HepG2 (cell line): ENCODE results near the gene ANG. TPM values are rescaled to one million over a fixed set of nuclear protein-coding genes. Genes with fewer than 3 reads are reported as not detected.
A peak's percentile ranks its signal among the peaks of the same experiment; 100 is the strongest.

Experiments
- FOSL1 ChIP-seq: sonication (generic); formaldehyde crosslinking; IDR thresholded peaks from 2 replicates; pipeline ENCODE4 v1.9.0; 2021; ENCODE audit warnings: missing genetic modification reagents, borderline replicate concordance
- HDAC1 ChIP-seq: sonication (generic); formaldehyde crosslinking; IDR thresholded peaks from 2 replicates; pipeline ENCODE4 v1.5.1; 2020; ENCODE audit warnings: mild to moderate bottlenecking, missing genetic modification reagents
- HIVEP1 ChIP-seq: sonication (generic); formaldehyde crosslinking; IDR thresholded peaks from 2 replicates; pipeline ENCODE4 v1.4.0; 2020; ENCODE audit warnings: mild to moderate bottlenecking, missing genetic modification reagents
- IKZF4 ChIP-seq: sonication (generic); formaldehyde crosslinking; IDR thresholded peaks from 2 replicates; pipeline ENCODE4 v1.5.1; 2020; ENCODE audit warnings: borderline replicate concordance, mild to moderate bottlenecking, low read depth, missing genetic modification reagents; ENCODE audit errors: not compliant biosample characterization
- KMT2B ChIP-seq: IDR thresholded peaks from 2 replicates; pipeline ENCODE4 v1.6.1; 2016; ENCODE audit warnings: missing genetic modification reagents, missing compliant biosample characterization
- MAFK ChIP-seq, 2 experiments: IDR thresholded peaks in 1 of 2; conservative IDR thresholded peaks in 1 of 2; 2 replicates each; pipeline ENCODE4 v1.6.1; 2011; ENCODE audit warnings: improper control_type of control experiment in 2 of 2, low read length in 2 of 2
- NFKBIZ ChIP-seq: IDR thresholded peaks from 2 replicates; pipeline ENCODE4 v1.6.1; 2018; ENCODE audit warnings: missing genetic modification reagents, missing compliant biosample characterization
- NR2F1 ChIP-seq, 2 experiments: fragments of 450-650 bp in 1 of 2; formaldehyde crosslinking in 1 of 2; IDR thresholded peaks; 2 replicates each; pipeline versions ENCODE4 v1.5.0 to v1.6.1; 2016 to 2020; ENCODE audit warnings: mild to moderate bottlenecking in 1 of 2, missing compliant biosample characterization in 1 of 2, missing genetic modification reagents in 1 of 2, moderate library complexity in 1 of 2
- PAWR ChIP-seq: sonication (generic); formaldehyde crosslinking; IDR thresholded peaks from 2 replicates; pipeline ENCODE4 v1.4.0; 2020; ENCODE audit warnings: missing genetic modification reagents, mild to moderate bottlenecking, borderline replicate concordance
- REXO4 ChIP-seq: sonication (generic); formaldehyde crosslinking; IDR thresholded peaks from 2 replicates; pipeline ENCODE4 v1.8.0; 2022; ENCODE audit warnings: missing genetic modification reagents, mild to moderate bottlenecking, borderline replicate concordance
- TBX3 ChIP-seq: fragments of 450-650 bp; IDR thresholded peaks from 2 replicates; pipeline ENCODE4 v1.6.1; 2017; ENCODE audit warnings: antibody characterized with exemption, mild to moderate bottlenecking, inconsistent platforms, borderline replicate concordance
- ZBTB42 ChIP-seq: sonication (generic); formaldehyde crosslinking; IDR thresholded peaks from 2 replicates; pipeline ENCODE4 v1.5.0; 2020; ENCODE audit warnings: mild to moderate bottlenecking, missing genetic modification reagents
- ZNF12 ChIP-seq: sonication (generic); formaldehyde crosslinking; IDR thresholded peaks from 2 replicates; pipeline ENCODE4 v1.5.0; 2020; ENCODE audit warnings: missing genetic modification reagents
- ZNF329 ChIP-seq: sonication (generic); formaldehyde crosslinking; IDR thresholded peaks from 2 replicates; pipeline ENCODE4 v1.9.0; 2021; ENCODE audit warnings: low read depth, mild to moderate bottlenecking, missing genetic modification reagents
- polyA plus RNA-seq, 8 experiments: library from polyadenylated mRNA; depleted of rRNA in 3 of 8; stranded (reverse) in 7 of 8; unstranded in 1 of 8; fragments of >200 nt; fragmentation: Illumina TruSeq in 4 of 8; extraction: Trizol in 4 of 8; gene quantifications; 2 replicates each; pipeline versions ENCODE4 v1.2.1 to v1.2.3, GENCODE V29; 2011 to 2016; ENCODE audit warnings: low read depth in 4 of 8, missing spikeins in 1 of 8, mixed read lengths in 1 of 8; ENCODE audit not compliant: insufficient read depth in 1 of 8
- total RNA-seq, 5 experiments: library from RNA; depleted of rRNA; stranded (reverse); fragments of >200 nt; fragmentation: Illumina TruSeq; extraction: Trizol; gene quantifications; 2 replicates each; pipeline ENCODE4 v1.2.3, GENCODE V29; 2016; ENCODE audit warnings: low read depth in 1 of 5
- TF ChIP-seq, protein P1 (sequence below): IDR thresholded peaks from 2 replicates; pipeline ENCODE4 v1.6.1; 2016; ENCODE audit warnings: low read depth, borderline replicate concordance
- TF ChIP-seq, protein P2 (sequence below): sonication (generic); formaldehyde crosslinking; IDR thresholded peaks from 2 replicates; pipeline ENCODE4 v1.8.0; 2022; ENCODE audit warnings: mild to moderate bottlenecking, missing genetic modification reagents; ENCODE audit not compliant: insufficient replicate concordance
- TF ChIP-seq, protein P3 (sequence below): sonication (generic); formaldehyde crosslinking; IDR thresholded peaks from 2 replicates; pipeline ENCODE4 v1.4.0; 2020; ENCODE audit warnings: missing genetic modification reagents, borderline replicate concordance
- TF ChIP-seq, protein P4 (sequence below): sonication (generic); formaldehyde crosslinking; IDR thresholded peaks from 2 replicates; pipeline ENCODE4 v1.5.1; 2020; ENCODE audit warnings: mild to moderate bottlenecking, missing genetic modification reagents, borderline replicate concordance

ANG gene
- total and polyA plus RNA-seq, 2 of the 13 experiments (the other 11 are each of a cell fraction or from before 2014, with no cell fraction given), result 83.6 to 401 TPM

DNA sequence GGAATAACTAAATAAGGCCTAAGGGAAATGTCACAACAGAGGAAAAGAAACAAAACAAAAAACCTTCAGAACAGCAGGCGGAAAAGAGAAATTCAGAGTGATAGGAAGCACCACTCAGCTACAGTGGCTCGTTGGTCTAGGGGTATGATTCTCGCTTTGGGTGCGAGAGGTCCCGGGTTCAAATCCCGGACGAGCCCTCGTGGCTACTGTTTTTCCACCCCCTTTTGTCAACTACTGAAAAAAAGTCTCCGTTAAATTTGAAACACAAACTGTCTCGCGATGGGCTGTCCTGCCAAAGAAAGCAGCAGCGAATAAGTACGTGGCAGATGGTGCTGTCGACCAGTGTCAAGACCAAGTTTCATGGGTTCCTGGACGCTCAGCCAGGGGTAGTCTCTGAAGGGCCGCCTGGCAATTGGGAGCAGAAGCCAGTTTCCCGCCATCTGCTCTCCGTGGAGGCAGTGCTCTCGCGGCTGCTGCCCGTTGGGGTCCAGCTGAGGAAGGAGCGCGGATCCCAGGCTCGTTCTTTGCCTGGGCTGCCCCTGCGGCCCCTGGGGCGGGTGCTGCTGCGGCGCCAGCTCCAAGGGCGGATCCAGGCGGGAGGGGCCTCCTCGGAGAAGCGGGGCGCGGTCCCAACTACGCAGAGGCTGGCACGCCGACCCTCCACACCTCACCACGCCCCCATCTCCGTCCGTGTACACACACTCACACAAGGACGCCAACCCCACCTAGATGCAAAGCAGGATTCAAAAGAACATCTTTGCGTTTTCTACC, 4.5 kb upstream of the ANG start, which contains the start of gene RNASE4 (continued):
- TF ChIP-seq HDAC1 (CRISPR knock-in tag) (peak; percentile 95), PAWR (no peak), IKZF4 (CRISPR knock-in tag) (peak; percentile 23), TBX3 (no peak), FOSL1 (no peak), HIVEP1 (CRISPR knock-in tag) (peak; percentile 83; the same call in 1 of the 2 replicates), ZNF12 (CRISPR knock-in tag) (no peak; the same call in 1 of the 2 replicates), KMT2B (no peak), NR2F1 (CRISPR knock-in tag; IDR thresholded peaks at IDR 0.05) (peak; percentile 20 to 33; a peak in 1 of 4 replicates), ZBTB42 (CRISPR knock-in tag) (peak; percentile 71; the same call in 1 of the 2 replicates), ZNF329 (CRISPR knock-in tag) (no peak), MAFK (conservative IDR thresholded peaks at IDR 0.05 in 1 of 2, IDR thresholded peaks at IDR 0.05 in 1 of 2; ENCODE audit: low read length in 2 of 2) (no peak), REXO4 (CRISPR knock-in tag) (no peak), NFKBIZ (CRISPR knock-in tag) (peak; percentile 61; the same call in 1 of the 2 replicates)
- TF ChIP-seq, protein P1, sequence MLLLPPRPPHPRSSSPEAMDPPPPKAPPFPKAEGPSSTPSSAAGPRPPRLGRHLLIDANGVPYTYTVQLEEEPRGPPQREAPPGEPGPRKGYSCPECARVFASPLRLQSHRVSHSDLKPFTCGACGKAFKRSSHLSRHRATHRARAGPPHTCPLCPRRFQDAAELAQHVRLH, result peak; percentile 59; the same call in 1 of the 2 replicates
- TF ChIP-seq, protein P2, sequence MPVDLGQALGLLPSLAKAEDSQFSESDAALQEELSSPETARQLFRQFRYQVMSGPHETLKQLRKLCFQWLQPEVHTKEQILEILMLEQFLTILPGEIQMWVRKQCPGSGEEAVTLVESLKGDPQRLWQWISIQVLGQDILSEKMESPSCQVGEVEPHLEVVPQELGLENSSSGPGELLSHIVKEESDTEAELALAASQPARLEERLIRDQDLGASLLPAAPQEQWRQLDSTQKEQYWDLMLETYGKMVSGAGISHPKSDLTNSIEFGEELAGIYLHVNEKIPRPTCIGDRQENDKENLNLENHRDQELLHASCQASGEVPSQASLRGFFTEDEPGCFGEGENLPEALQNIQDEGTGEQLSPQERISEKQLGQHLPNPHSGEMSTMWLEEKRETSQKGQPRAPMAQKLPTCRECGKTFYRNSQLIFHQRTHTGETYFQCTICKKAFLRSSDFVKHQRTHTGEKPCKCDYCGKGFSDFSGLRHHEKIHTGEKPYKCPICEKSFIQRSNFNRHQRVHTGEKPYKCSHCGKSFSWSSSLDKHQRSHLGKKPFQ (CRISPR knock-in tag), result no peak
- TF ChIP-seq, protein P3, sequence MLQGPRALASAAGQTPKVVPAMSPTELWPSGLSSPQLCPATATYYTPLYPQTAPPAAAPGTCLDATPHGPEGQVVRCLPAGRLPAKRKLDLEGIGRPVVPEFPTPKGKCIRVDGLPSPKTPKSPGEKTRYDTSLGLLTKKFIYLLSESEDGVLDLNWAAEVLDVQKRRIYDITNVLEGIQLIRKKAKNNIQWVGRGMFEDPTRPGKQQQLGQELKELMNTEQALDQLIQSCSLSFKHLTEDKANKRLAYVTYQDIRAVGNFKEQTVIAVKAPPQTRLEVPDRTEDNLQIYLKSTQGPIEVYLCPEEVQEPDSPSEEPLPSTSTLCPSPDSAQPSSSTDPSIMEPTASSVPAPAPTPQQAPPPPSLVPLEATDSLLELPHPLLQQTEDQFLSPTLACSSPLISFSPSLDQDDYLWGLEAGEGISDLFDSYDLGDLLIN (CRISPR knock-in tag), result peak; percentile 90; the same call in 1 of the 2 replicates
- TF ChIP-seq, protein P4, sequence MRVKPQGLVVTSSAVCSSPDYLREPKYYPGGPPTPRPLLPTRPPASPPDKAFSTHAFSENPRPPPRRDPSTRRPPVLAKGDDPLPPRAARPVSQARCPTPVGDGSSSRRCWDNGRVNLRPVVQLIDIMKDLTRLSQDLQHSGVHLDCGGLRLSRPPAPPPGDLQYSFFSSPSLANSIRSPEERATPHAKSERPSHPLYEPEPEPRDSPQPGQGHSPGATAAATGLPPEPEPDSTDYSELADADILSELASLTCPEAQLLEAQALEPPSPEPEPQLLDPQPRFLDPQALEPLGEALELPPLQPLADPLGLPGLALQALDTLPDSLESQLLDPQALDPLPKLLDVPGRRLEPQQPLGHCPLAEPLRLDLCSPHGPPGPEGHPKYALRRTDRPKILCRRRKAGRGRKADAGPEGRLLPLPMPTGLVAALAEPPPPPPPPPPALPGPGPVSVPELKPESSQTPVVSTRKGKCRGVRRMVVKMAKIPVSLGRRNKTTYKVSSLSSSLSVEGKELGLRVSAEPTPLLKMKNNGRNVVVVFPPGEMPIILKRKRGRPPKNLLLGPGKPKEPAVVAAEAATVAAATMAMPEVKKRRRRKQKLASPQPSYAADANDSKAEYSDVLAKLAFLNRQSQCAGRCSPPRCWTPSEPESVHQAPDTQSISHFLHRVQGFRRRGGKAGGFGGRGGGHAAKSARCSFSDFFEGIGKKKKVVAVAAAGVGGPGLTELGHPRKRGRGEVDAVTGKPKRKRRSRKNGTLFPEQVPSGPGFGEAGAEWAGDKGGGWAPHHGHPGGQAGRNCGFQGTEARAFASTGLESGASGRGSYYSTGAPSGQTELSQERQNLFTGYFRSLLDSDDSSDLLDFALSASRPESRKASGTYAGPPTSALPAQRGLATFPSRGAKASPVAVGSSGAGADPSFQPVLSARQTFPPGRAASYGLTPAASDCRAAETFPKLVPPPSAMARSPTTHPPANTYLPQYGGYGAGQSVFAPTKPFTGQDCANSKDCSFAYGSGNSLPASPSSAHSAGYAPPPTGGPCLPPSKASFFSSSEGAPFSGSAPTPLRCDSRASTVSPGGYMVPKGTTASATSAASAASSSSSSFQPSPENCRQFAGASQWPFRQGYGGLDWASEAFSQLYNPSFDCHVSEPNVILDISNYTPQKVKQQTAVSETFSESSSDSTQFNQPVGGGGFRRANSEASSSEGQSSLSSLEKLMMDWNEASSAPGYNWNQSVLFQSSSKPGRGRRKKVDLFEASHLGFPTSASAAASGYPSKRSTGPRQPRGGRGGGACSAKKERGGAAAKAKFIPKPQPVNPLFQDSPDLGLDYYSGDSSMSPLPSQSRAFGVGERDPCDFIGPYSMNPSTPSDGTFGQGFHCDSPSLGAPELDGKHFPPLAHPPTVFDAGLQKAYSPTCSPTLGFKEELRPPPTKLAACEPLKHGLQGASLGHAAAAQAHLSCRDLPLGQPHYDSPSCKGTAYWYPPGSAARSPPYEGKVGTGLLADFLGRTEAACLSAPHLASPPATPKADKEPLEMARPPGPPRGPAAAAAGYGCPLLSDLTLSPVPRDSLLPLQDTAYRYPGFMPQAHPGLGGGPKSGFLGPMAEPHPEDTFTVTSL (CRISPR knock-in tag), result no peak
